NCI-H345 treated with DMSO at 0.1 percent for 48 hours (cell line): ENCODE results near the gene GALNT2.

Source experiments
- DNase-seq: peaks from one replicate; lab custom pipeline; 2025; ENCODE audit not compliant: unreplicated experiment; lab: John Stamatoyannopoulos, UW

Gene GALNT2

DNA sequence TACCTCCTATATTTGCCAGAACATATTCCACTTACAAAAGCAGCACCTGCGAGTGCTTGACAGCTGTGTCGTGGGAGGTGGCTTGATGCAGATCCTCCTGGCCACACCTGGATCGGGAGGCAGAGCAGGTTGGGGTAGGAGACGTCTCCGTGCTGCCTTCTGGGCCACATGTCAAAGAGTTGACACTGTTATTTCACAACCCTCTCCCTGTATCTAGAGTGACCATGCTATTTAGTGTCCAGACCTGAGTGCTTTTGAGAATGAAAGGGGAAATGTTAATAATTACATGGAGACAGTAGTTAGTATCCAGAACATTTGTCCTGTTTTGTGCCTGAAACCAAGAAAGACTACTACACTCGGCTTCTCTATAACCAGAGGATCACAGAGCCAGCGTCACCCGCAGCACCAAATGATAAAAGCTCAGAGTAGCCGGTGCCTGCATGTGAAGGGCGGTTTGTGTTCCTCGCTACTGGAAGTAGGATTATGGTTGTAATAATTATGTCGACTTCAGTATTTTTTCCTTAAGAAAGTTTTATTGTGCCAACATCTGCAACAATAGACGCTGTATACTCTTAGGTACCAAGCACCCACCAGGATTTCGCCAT is 77.1 kb downstream of the GALNT2 start:
- DNase-seq = peak; percentile 67

DNA sequence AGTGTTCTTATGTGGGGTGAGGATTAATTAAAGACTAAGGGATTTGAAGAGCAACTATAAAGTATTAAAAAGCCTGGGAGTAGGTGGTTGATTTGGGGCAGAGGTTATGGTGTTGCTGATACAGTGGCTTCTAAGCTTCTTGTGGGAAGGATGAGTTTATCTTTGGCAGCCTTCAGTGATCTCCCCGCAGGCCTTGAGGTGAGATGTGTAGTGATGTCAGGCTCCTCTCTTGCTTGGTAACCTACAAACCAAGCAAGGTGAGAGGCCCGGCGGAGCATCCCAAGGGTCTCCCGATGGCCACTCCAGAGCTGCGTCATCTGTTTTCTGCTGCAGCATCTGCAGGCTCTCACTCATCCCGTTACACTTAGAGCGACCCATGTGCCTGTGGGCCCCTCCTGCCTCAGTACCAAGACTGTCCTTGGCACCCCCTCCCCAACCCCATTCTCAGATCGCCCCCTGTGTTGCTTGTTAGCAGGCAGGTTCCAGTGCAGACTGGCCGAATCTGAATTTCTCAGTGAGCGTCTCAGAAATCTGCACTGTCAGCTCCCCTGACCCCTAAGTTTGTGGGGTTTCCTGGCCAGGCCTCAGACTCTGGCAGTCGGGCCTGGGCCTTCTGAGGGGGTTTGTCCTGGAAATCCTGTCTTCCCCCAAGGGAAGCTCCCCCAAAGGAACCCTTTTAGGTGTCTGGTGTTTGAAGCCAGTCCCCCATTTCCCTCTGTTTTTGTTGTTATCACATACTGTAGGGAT is 77.9 kb downstream of the GALNT2 start:
- DNase-seq = no peak

DNA sequence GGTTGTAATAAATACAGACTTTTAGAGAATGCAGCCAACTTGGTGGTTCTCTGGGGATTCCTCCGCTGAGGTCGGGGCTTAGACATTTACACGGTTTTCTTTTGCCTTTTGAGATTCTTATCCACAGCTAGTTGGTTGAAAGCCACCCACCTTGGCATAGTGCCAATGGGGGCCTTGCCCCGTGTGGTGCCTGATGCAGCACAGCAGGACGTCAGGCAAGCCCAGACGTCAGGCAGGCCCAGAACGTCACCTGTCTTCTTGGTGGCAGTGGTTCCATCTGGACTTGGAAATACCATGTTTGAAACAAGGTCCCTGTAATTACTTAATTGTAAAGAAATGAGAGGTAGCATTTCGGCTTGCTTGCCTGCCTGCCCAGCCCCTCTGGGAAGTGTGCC is 78.5 kb downstream of the GALNT2 start:
- peak; percentile 66 for DNase-seq

DNA sequence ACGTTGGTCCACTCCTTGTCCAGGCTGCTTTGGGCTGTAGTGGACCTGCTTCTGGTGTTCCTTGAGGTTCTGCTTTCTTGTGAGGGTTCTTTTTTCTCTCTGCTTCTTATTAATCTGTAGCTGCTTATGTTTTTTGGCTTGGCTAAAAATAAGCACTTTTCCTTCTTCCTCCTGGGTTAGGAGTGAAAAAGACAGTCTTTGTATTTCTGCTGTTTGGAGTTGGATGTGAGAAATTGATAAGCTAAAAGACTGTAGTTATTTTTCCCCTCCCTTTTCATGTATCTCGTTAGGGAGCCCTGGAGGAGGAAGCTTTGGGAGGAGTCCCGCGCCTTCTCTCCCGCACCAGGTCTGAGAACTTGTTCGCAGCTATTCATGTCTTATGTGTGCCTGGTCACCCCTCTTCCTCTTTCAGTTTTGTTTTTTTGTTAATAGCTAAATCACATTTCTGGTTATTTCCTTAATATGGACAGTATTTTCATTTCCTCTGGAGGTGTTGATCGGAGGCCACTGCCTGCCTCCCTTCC is 79.0 kb downstream of the GALNT2 start:
- DNase-seq = no peak

DNA sequence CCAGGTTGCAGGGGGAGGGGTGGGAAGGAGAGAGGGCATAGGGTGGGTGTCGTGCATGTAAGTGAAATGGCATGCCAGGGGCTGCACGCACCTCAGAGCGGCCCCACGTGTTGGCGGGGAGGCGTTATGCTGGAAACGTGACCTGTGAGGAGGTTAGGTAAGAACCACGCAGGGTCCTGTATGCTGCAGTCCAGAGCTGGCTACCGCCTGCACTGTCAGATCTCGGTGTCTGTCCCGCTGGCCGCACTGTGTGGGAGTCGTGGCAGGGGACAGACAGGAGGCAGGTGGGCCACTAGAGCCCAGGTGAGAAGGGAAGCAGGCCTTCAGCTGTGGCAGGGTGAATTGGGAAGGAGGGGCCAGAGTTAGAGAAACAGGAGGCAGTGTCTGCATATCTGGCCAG is 79.7 kb downstream of the GALNT2 start:
- no peak for DNase-seq

DNA sequence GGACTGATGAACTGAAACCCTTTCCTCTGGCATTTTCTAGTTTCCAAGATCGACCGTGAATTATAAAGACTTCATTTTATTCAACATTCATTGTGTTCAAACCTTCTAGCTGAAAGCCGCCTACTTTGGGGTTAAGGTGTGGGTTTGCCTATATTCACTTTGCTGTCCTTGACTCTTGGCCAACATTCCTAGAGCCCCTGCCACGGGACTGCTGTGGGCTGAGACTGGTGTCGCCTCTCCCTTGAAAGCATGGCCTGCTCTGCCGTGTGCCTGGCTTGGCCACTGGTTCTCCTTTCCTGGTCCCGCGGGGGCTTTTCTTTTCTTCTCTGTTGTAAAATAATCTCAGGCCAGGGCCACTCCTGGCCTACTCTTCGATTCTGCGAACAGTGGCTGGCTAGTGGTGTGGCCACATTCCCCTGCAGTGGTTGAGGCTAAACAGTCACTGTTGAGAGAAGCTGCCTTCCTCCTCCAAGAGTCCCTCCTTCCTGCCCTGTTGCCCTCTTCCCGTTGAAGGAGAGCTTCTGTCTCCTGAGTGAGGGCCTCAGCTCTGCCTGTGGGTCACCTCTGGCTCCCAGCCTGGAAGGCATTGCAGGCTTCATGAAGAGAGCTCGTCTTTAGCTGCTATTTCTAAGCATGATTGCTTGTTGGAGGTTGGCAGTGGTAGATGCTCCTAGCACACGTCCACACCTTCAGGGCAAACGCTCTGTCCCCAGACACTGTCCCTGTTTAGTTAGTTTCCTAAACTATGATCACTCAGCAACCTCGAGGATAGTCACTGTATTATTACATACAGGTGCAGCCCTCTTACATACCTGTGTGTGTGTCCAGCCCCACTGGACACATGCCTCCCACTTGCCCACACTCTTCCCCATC is 80.5 kb downstream of the GALNT2 start:
- DNase-seq = no peak

DNA sequence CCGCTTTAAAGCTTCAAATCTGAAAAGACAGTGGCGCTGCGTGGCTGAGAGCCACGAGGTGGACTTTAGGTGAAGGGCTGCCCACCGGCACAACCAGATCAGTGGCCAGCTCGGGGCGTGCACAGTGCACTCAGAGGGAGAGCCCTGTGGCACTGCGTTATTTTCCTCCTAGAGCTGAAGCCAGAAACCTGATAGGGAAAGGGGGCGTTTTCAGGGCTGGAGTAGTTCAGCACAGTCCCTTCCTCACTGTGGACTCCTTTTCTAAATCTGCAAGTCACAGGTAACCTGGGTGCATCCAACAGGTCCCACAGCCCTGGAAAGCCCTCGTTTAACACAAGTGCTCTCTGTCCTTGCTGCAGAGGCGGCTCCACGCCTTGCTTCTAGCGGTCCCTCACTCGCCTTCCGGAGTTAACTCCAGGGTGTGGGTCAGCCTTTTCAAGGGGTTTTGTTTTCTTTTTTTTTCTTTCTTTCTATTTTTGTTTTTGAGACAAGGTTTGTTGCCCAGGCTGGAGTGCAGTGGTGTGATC is 81.2 kb downstream of the GALNT2 start:
- DNase-seq = no peak

DNA sequence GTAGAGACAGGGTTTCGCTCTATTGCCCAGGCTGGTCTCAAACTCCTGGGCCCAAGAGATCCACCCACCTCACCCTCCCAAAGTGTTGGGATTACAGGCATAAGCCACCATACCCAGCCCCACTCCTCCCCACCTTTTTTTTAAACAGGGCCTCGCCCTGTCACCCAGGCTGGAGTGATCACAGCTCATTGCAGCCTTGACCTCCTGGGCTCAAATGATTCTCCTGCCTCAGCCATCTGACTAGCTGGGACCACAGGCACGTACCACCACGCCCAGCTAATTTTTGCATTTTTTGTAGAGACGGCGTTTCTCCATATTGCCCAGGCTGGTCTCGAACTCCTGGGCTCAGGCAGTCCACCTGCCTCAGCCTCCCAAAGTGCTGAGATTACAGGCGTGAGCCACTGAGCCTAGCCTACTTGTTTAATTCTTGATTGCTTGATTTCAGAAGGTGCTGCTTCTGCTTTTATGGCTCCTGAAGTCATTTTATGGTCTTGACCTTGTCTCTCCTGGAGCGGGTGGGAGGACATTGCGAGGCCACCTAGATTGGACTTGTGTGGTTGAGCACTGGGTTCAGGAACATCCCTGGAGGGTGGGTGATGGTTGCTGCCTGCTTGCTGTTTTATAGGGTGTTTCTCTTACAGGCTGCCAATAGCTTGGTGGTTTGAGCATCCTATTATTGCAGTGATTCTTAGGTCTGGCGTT is 81.9 kb downstream of the GALNT2 start:
- DNase-seq = no peak

DNA sequence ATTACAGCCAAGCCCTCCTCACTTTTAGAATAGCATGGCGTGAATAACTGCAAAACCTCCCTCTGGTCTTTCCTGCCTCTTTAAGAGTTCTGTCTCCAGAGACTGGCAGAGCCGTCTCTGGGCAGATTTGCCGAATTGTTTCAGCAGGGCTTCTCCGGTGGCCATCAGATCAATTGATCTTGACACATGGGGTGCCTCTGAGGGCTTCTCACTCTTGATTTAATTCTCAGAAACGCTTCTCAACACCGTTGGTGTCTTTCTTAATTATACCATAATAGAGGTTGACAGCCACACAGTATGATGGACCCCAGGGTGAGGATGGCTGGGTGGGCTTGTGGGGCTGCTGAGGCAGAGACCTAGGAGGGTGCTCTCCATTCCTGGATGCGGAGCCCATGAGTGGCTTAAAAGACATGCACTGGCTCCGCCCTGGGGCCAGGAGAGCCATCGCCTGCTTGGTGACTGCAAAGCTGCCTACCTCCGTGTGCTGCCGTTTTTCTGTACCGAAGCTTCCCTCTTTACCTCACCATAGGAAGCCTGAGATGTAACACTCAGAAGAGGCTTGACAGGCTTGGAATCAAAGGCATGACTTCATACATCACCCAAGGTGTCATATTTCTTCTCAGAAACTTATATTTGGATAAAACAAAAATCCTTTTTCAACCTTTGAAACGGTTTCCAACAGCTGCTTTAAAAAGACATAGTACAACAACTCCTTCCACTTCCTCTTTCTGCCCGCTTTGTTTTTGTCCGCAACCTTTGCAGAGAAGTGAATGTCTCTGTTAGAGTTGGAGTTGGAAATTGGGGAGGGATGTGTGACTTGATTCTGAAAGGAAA is 82.9 kb downstream of the GALNT2 start:
- DNase-seq = no peak

DNA sequence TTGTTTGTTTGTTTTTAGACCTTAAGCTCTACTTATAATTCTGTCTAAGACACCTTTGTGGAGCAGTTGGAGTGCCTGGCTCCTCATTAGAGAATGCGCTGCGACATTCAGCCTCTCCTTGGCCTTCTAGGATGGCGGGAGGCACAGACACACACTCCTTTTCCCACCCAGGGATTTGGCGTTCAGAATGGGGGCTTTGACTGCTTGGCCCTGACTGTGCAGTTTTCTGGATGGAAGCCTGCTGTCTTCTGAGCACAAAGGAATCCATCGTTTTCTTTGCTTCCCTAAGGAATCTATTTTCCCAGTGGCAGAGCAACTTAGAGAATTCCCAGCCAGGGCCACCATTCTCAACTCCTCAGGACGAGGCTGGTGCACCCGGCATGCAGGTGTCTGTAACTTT is 83.6 kb downstream of the GALNT2 start:
- no peak for DNase-seq

DNA sequence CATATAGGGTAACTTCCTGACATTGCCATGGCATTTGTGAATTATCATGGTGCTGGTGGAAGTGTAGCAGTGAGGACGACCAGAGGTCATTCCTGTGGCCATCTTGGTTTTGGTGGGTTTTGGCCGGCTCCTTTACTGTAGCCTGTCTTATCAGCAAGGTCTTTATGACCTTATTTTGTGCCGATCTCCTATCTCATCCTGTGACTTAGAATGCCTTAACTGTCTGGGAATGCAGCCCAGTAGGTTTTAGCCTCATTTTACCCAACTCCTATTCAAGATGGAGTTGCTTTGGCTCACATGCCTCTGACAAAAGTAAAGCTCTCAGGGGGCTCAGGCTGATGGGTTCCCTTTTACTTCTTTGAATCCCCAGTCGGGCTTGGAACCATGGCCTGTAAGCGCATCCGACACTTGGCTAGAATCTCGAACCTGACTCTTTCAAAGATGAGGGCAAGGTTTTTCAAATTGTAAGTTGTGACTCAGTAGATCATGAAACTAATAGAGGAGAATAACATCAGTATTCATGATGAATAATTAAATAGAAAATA is 85.0 kb downstream of the GALNT2 start:
- DNase-seq = no peak

DNA sequence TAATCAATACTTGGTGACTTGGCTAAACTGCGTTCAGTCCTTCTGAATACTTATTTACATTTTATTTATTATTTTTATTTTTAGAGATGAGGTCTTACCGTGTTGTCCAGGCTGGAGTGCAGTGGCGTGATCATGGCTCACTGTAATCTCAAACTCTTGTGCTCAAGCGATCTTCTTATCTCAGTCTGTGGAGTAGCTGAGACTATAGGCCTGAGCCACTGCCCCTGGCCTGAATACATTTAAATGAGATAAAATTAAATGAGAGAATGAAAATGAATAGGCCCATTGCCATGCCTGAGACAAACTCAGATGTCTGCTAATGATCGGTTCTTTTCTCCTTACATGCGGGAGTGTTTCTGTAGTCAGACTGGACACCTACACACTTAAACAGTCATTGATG is 86.0 kb downstream of the GALNT2 start:
- DNase-seq = no peak

DNA sequence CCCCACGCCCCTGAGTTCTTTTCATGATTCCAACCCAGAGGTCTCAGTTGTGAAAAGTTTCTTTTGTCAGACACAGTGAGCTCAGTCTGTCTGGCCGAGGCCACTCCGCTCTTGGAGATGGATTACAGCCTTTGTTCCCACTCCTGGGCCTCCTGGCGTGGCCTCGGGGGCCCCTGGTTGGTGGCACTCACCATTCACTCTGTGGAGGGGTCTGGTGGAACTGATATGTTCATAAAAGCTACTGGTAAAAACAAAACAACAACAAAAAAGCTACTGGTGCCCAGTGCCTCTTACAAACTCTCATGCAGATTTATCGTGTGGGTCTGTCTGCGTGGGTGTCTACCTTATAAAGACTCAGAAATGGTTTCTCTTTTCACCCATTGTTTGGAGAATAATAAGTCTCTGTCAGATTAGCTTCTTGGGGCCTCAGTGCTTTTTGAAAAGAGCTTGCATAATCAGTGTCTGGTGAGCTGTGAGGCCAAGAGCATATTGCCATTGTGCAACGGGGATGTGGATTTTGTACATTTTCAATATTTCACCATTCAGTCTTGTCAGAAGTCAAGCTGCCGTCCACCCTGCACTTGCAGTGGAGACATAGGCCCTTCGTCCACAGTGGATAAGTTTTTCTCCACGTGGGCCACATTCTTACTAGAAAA is 86.7 kb downstream of the GALNT2 start:
- DNase-seq = peak; percentile 14

DNA sequence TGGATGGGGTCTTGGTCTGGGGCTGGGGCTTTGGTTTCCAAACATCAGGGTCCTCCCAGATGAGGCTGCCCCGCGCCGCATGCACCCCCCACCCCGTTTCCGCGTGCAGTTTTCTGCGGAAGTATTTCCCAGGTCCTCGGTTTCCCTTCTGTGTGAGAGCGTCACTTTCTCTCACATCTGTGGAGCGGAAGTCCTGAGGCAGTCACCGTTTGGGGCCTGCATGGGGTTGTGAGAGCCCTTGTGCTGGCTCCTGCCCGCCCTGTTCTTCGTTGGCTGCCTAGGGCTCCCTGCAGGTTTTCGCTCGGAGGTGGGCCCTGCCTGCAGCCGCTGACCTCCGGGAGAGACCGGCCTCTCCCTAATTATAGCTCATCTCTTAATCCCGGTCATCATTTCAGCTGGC is 88.0 kb downstream of the GALNT2 start:
- no peak for DNase-seq

DNA sequence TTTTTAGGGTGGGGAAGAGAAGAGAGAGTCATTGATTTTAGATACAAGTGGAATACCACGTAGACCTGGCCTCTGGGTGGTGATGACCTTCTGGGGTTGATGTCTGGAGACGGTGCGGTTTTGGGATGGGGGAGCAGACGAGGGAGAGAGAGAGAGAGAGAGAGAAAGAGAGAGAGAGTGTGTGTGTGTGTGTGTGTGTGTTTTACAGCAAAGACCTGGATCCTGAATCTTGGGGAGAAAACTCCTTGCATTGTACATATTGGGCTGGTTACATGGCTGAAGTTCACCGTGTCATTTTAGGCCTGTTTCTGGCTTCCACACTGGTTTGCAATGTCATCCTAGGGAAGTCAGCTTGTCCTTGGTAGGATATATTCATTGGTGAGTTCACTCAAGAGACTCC is 89.0 kb downstream of the GALNT2 start:
- DNase-seq = no peak

DNA sequence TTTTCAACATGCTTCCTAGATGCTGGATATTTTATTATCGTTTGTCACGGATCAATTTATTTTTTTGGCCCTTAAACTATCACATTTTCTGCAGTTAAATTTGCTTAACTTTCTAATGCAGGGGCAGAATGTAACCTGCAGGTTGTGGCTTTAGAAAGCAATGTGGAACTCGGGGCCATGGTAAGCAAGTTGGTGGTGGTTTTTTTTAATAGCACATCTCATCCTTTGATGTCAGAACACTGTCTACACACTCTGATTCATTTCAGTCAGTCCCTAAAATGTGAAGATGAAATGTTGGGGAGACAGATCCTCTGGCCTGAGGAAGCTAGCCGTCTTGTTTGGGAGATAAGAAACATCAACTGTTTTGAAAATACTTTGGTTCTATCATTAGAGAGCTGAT is 89.5 kb downstream of the GALNT2 start:
- no peak for DNase-seq

DNA sequence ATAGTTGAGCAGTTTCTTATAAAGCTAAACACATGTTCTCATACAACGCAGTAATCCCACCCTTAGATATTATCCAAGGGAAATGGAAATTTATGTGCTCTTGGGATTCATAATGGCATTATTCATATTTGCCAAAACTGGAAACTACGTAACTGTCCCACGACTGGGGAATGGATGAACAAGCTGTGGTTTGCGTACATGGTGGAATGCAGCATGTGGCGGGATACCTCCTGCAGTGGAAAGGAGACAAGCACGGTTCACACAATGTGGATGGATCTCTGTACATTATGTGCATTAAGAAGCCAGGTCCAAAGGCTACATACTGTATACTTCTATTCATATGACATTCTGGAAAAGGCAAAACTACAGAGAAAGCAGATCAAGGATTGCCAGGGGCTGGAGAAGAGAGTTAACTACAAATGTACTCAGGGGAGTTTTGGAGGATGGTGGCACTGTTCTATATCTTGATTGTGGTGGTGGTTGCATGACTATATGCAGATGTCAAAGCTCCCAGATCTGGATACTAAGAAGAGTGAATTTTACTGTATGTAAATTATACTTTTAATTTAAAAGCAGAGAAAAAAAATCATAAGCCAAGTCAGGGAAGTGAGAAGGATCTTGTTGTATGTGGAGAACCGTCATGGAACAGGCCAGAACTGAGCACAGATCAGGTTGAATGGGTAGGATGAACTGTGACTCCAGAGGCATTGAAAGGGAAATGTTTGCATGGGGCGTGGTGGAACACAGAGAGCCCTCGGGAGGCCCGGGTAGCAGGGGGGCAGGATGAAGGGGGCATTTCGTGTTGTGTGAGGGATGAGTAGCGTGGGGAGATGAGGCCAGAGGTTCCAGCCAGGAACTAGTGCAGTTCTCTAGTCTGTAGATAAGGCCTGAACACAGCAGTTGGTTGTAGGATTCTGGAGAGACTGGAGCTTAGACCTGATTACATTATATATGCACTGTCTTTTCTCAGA is 90.7 kb downstream of the GALNT2 start:
- DNase-seq = peak; percentile 71
